PC-3 (cell line): Measurements from ENCODE around the gene SPIRE2. TPM values are rescaled to one million over a fixed set of nuclear protein-coding genes. Genes with fewer than 3 reads are reported as not detected.

ENCODE experiments used
- ATAC-seq: fragments of 200-7000 bp; cut with Tn5 transposase; 2 replicates; pipeline ENCODE4 v1.9.1; 2020; ENCODE audit warnings: mild to moderate bottlenecking, moderate library complexity
- BruUV-seq: library from RNA; stranded (reverse); fragments of 400-500 nt; replicated peaks from 2 replicates; lab custom pipeline; 2021; lab: Mats Ljungman, UMichigan
- CTCF ChIA-PET: fragments of 300-600 bp; sonication (Branson Sonifier 250); formaldehyde crosslinking; loops from one replicate; lab custom pipeline; 2022; ENCODE audit warnings: antibody characterized with exemption; lab: Charles Lee
- POLR2A ChIA-PET: fragments of 300-600 bp; sonication (Branson Sonifier 250); formaldehyde crosslinking; loops from one replicate; lab custom pipeline; 2022; ENCODE audit warnings: antibody characterized with exemption; ENCODE audit not compliant: unreplicated experiment; lab: Charles Lee
- DNase-seq: peaks from one replicate; pipeline ENCODE4 v3.0.0-alpha.2; 2015
- H2AFZ ChIP-seq: fragments of 300-600 bp; sonication (generic); 2 replicates; pipeline ENCODE4 v1.6.0; 2016; ENCODE audit warnings: antibody characterized with exemption, low read length
- H3F3A ChIP-seq: fragments of 300-600 bp; sonication (generic); one replicate; pipeline ENCODE4 v1.6.0; 2017; ENCODE audit warnings: antibody characterized with exemption, low read length, control low read depth, mild to moderate bottlenecking; ENCODE audit not compliant: unreplicated experiment
- H3K27ac ChIP-seq: fragments of 300-600 bp; sonication (generic); 2 replicates; pipeline ENCODE4 v1.5.1; 2016; ENCODE audit warnings: mild to moderate bottlenecking, low read length
- H3K27me3 ChIP-seq: fragments of 300-600 bp; sonication (generic); 2 replicates; pipeline ENCODE4 v1.6.1; 2016; ENCODE audit warnings: low read length, mixed read lengths
- H3K36me3 ChIP-seq: fragments of 300-600 bp; sonication (generic); 2 replicates; pipeline ENCODE4 v1.6.1; 2016; ENCODE audit warnings: low read depth, mixed run types, low read length, mixed read lengths
- H3K4me1 ChIP-seq: fragments of 300-600 bp; sonication (generic); 2 replicates; pipeline ENCODE4 v1.5.1; 2016; ENCODE audit warnings: low read length; ENCODE audit not compliant: insufficient read depth
- H3K4me2 ChIP-seq: fragments of 300-600 bp; sonication (generic); 2 replicates; pipeline ENCODE4 v1.6.0; 2016; ENCODE audit warnings: low read length
- H3K4me3 ChIP-seq: fragments of 300-600 bp; sonication (generic); 2 replicates; pipeline ENCODE4 v1.5.1; 2016; ENCODE audit warnings: mild to moderate bottlenecking, low read length, mixed read lengths
- H3K79me2 ChIP-seq: fragments of 300-600 bp; sonication (generic); 2 replicates; pipeline ENCODE4 v1.6.1; 2017; ENCODE audit warnings: low read length, mixed read lengths
- H3K9ac ChIP-seq: fragments of 300-600 bp; sonication (generic); 2 replicates; pipeline ENCODE4 v1.6.0; 2016; ENCODE audit warnings: mild to moderate bottlenecking, low read length
- H3K9me2 ChIP-seq: fragments of 300-600 bp; sonication (generic); replicated peaks from 2 replicates; pipeline ENCODE4 v1.6.1; 2016; ENCODE audit warnings: mixed run types, low read length, mixed read lengths
- H3K9me3 ChIP-seq: fragments of 300-600 bp; sonication (generic); 2 replicates; pipeline ENCODE4 v1.6.1; 2016; ENCODE audit warnings: low read length, mixed read lengths
- H4K20me1 ChIP-seq: fragments of 300-600 bp; sonication (generic); 2 replicates; pipeline ENCODE4 v1.6.1; 2016; ENCODE audit warnings: low read length, mixed read lengths
- EZH2 ChIP-seq: fragments of 300-600 bp; sonication (generic); IDR thresholded peaks from one replicate; pipeline ENCODE4 v1.6.1; 2017; ENCODE audit warnings: antibody characterized with exemption, mild to moderate bottlenecking, low read length; ENCODE audit not compliant: unreplicated experiment
- EZH2phosphoT487 ChIP-seq: fragments of 300-600 bp; sonication (generic); IDR thresholded peaks from 2 replicates; pipeline ENCODE4 v1.6.1; 2018; ENCODE audit warnings: mild to moderate bottlenecking, antibody characterized with exemption, low read length, borderline replicate concordance
- intact Hi-C: fragments of 100-400 bp; cut with micrococcal nuclease; formaldehyde crosslinking; loops from 2 replicates; pipeline ENCODE4 v1.9.0; 2023
- total RNA-seq: library from RNA; depleted of rRNA; stranded (reverse); fragments of >200 nt; gene quantifications from 2 replicates; pipeline ENCODE4 v1.2.3, GENCODE V29; 2014
- TF ChIP-seq, protein P1 (sequence below): fragments of 300-600 bp; sonication (generic); conservative IDR thresholded peaks from 2 replicates; pipeline ENCODE4 v1.5.1; 2017; ENCODE audit warnings: antibody characterized with exemption, low read depth, mild to moderate bottlenecking, low read length

SPIRE2 gene
- total RNA-seq, 1 experiment from 2014 or later: 13.2 TPM

DNA sequence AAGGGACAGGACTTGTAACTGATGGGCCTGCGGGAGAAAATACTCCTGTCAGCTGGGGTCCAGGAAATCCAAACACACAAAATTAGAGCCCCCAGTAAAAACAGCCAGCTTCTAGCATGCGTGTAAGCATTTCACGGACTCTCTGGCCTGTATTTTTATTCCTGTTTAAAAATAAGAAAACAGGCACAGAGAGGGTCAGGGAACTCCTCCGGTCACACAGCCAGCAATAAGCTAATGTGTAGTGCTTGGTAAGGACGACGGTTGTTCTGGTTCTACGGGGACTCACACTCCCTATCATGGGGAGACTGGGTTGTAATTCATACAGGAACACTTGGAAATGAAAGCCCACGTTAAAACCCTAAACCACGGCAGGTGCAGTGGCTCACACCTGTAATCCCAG, 43.6 kb downstream of the SPIRE2 start:
- Histone ChIP-seq H3K4me2 (peak overlapping the region; percentile 97; the same call in 1 of the 2 replicates), H3K27ac (no peak overlapping the region), H3K79me2 (peaks cover 28% of the 10 kb centered on the region), H2AFZ (no peak overlapping the region), H3F3A (no peaks in the 10 kb centered on the region), H3K9ac (no peak overlapping the region), H3K9me3 (no peaks in the 10 kb centered on the region), H3K4me1 (peaks cover 17% of the 10 kb centered on the region), H3K27me3 (no peaks in the 10 kb centered on the region), H3K9me2 (no peaks in the 10 kb centered on the region), H3K4me3 (no peak overlapping the region), H3K36me3 (peaks cover 18% of the 10 kb centered on the region), H4K20me1 (peaks cover 18% of the 10 kb centered on the region)
- ATAC-seq: no peak
- POLR2A ChIA-PET: no interaction called here
- BruUV-seq: no TSS peak
- no peak for DNase-seq
- CTCF ChIA-PET: no interaction called here
- intact Hi-C loops: loop anchor here (5.0 kb wide), 1 partner anchor 170 kb away; the partner anchor contains the start of gene SPATA2L
- TF ChIP-seq, protein P1, sequence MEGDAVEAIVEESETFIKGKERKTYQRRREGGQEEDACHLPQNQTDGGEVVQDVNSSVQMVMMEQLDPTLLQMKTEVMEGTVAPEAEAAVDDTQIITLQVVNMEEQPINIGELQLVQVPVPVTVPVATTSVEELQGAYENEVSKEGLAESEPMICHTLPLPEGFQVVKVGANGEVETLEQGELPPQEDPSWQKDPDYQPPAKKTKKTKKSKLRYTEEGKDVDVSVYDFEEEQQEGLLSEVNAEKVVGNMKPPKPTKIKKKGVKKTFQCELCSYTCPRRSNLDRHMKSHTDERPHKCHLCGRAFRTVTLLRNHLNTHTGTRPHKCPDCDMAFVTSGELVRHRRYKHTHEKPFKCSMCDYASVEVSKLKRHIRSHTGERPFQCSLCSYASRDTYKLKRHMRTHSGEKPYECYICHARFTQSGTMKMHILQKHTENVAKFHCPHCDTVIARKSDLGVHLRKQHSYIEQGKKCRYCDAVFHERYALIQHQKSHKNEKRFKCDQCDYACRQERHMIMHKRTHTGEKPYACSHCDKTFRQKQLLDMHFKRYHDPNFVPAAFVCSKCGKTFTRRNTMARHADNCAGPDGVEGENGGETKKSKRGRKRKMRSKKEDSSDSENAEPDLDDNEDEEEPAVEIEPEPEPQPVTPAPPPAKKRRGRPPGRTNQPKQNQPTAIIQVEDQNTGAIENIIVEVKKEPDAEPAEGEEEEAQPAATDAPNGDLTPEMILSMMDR: no peak
- no peak for TF ChIP-seq EZH2
- TF ChIP-seq EZH2phosphoT487: no peak

DNA sequence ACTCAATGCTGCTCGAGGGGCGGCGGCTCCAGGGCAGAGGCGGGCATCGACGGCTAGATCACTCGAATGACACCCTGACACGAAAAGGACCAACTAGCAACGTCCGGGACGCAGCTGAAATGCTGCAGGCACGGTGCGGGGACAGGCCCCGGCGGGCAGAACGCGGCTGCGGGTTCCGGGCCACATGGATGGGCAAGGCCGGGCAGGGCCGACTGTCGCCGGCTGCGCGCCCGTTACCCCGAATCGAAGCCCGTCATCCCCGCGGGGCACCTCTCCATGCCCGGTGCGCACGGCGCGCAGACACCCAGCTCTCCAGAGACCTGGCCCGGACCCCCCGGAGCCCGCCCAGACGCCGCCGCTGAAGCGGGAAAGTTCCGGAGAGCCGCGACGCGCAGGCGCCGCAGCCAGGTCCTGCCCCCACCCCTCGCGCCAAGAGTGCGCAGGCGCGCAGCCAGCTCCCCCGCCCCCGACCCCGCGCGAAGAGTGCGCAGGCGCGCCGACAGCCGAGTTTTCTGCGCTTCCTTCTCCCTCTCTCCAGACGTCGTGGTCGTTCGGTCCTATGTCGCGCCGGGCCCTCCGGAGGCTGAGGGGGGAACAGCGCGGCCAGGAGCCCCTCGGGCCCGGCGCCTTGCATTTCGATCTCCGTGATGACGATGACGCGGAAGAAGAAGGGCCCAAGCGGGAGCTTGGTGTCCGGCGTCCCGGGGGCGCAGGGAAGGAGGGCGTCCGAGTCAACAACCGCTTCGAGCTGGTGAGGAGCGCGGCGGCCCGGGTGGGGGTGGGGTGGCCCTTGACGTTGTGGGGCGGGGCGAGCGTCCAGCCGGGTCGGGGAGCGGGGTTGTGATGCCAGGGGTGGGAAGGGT, 45.1 kb downstream of the SPIRE2 start, which contains the start of gene TCF25:
Gene TCF25, plus strand, starts transcription at position 484 of the 863 bp plus-strand sequence. Its CDS starts 76 bp downstream, at position 560.
- Histone ChIP-seq H3K9ac (peak within 1 kb of the TSS; percentile 97), H3K4me3 (peak within 1 kb of the TSS; percentile 79), H3K79me2 (peaks cover 40% of the 10 kb centered on the region), H3F3A (no peaks in the 10 kb centered on the region), H3K9me3 (no peaks in the 10 kb centered on the region), H2AFZ (peak within 1 kb of the TSS; percentile 84), H3K36me3 (peaks cover 14% of the 10 kb centered on the region), H3K4me2 (peak within 1 kb of the TSS; percentile 97), H3K9me2 (no peaks in the 10 kb centered on the region), H4K20me1 (peaks cover 23% of the 10 kb centered on the region), H3K4me1 (peaks cover 17% of the 10 kb centered on the region), H3K27ac (peak within 1 kb of the TSS; percentile 98), H3K27me3 (no peaks in the 10 kb centered on the region)
- TF ChIP-seq EZH2phosphoT487 (no peak), EZH2 (no peak)
- TF ChIP-seq, protein P1: no peak
- ChIA-PET CTCF (no interaction called here), POLR2A (interaction anchor here (0.6 to 1.2 kb wide), 6 partner anchors 10 to 175 kb away, joined by 4 to 24 read pairs (median 6); no protein-coding TSS in a partner anchor)
- DNase-seq (peak; percentile 78), ATAC-seq (peak; percentile 48)
- intact Hi-C loops: loop anchor here (5.0 kb wide), 1 partner anchor 171 kb away; the partner anchor contains the start of gene SPATA2L
- no TSS peak for BruUV-seq
